HG03066 (cell line): ENCODE measurements around the gene PPP6R1.

Experiments
- ATAC-seq: cut with Tn5 transposase; IDR thresholded peaks from one replicate; pipeline ENCODE4 v1.9.1; 2021; ENCODE audit warnings: low read depth; ENCODE audit not compliant: unreplicated experiment

The PPP6R1 gene

GRCh38 chr19:55197528-55197927 lies 61.3 kb downstream of the PPP6R1 start:
- no peak for ATAC-seq

GRCh38 chr19:55196803-55197202 lies 62.0 kb downstream of the PPP6R1 start:
- no peak for ATAC-seq

DNA sequence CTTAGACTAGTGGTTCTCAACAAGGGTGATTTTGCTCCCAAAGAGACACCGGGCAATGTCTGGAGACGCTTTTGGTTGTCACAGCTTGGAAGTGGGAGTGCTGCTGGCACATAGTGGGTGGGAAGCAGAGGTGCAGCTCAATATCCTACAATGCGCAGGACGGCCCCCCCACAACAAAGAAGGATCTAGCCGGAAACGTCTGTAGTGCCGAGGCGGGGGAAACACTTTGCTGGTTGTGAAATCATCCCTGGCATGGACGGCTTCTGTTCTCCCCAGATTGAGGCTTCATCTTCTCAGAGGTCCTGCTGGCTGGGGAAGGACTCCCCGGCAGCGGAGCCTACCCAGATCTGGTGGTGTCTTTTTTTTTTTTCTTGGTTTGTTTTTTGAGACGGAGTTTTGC lies 65.3 kb downstream of the PPP6R1 start:
- ATAC-seq: no peak

GRCh38 chr19:55189403-55189835 lies 69.4 kb downstream of the PPP6R1 start:
- ATAC-seq: no peak

DNA sequence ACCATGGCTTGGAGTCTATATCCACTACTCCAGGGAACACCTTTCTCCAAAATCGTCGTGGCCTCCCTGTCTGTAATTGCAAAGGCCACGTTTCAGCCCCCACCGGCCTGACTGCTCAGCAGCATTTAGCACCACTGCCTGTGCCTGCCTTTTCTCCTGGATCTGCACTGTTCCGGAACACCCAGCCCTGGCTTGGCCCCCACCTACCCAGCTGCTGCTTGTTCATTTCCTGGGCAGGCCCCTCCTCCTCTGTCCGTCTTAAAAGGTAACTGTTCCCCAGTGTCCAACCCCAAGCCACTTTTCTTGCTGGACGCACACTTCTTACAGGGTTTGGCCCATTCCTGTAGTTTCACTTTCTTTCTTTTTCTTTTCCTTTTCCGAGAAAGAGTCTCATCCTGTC lies 70.2 kb downstream of the PPP6R1 start:
- no peak for ATAC-seq

GRCh38 chr19:55186080-55186479 lies 72.7 kb downstream of the PPP6R1 start:
- no peak for ATAC-seq

GRCh38 chr19:55181740-55182139 lies 77.1 kb downstream of the PPP6R1 start:
- no peak for ATAC-seq
